MM.1S (cell line): Measurements from ENCODE around the gene PMPCA.

Experiments used
- DNase-seq: peaks from one replicate; pipeline ENCODE4 v3.0.0-alpha.2; 2015
- H2AFZ ChIP-seq: fragments of 300-600 bp; sonication (generic); 2 replicates; pipeline ENCODE4 v1.6.0; 2016; ENCODE audit warnings: antibody characterized with exemption, low read length
- H3F3A ChIP-seq: fragments of 300-600 bp; sonication (generic); 2 replicates; pipeline ENCODE4 v1.6.1; 2016; ENCODE audit warnings: mild to moderate bottlenecking, antibody characterized with exemption, low read length, moderate library complexity, mixed read lengths; ENCODE audit not compliant: insufficient read depth
- H3K27ac ChIP-seq: fragments of 300-600 bp; sonication (generic); 2 replicates; pipeline ENCODE4 v1.5.1; 2016; ENCODE audit warnings: mild to moderate bottlenecking, low read length
- H3K27me3 ChIP-seq: fragments of 300-600 bp; sonication (generic); replicated peaks from 2 replicates; pipeline ENCODE4 v1.6.0; 2016; ENCODE audit warnings: low read length; ENCODE audit not compliant: insufficient read depth
- H3K36me3 ChIP-seq: fragments of 300-600 bp; sonication (generic); replicated peaks from 2 replicates; pipeline ENCODE4 v1.6.1; 2016; ENCODE audit warnings: mild to moderate bottlenecking, low read length, mixed read lengths; ENCODE audit not compliant: insufficient read depth
- H3K4me1 ChIP-seq: fragments of 300-600 bp; sonication (generic); 2 replicates; pipeline ENCODE4 v1.6.1; 2016; ENCODE audit warnings: low read length, mixed read lengths
- H3K4me2 ChIP-seq: fragments of 300-600 bp; sonication (generic); 2 replicates; pipeline ENCODE4 v1.6.0; 2016; ENCODE audit warnings: low read depth, low read length
- H3K4me3 ChIP-seq: fragments of 300-600 bp; sonication (generic); 2 replicates; pipeline ENCODE4 v1.5.1; 2016; ENCODE audit warnings: low read length, mixed read lengths
- H3K79me2 ChIP-seq: fragments of 300-600 bp; sonication (generic); 2 replicates; pipeline ENCODE4 v1.6.1; 2016; ENCODE audit warnings: mixed run types, low read length, mixed read lengths
- H3K9ac ChIP-seq: fragments of 300-600 bp; sonication (generic); 2 replicates; pipeline ENCODE4 v1.6.1; 2016; ENCODE audit warnings: low read length, mixed read lengths
- H3K9me2 ChIP-seq: fragments of 300-600 bp; sonication (generic); replicated peaks from 2 replicates; pipeline ENCODE4 v1.6.1; 2016; ENCODE audit warnings: mild to moderate bottlenecking, low read length, mixed read lengths; ENCODE audit not compliant: insufficient read depth
- H3K9me3 ChIP-seq: fragments of 300-600 bp; sonication (generic); replicated peaks from 2 replicates; pipeline ENCODE4 v1.6.1; 2016; ENCODE audit warnings: mild to moderate bottlenecking, low read length, mixed read lengths; ENCODE audit not compliant: insufficient read depth
- H4K20me1 ChIP-seq: fragments of 300-600 bp; sonication (generic); 2 replicates; pipeline ENCODE4 v1.6.1; 2016; ENCODE audit warnings: mild to moderate bottlenecking, low read length, moderate library complexity, mixed read lengths; ENCODE audit not compliant: insufficient read depth
- CTCF ChIP-seq: fragments of 300-600 bp; sonication (generic); IDR thresholded peaks from 2 replicates; pipeline ENCODE4 v1.5.1; 2016; ENCODE audit warnings: antibody characterized with exemption, low read length, mixed read lengths
- EZH2 ChIP-seq: fragments of 300-600 bp; sonication (generic); optimal IDR thresholded peaks from 2 replicates; pipeline ENCODE3; 2017; ENCODE audit warnings: low read depth, mild to moderate bottlenecking, antibody characterized with exemption, low read length, mixed read lengths
- EZH2phosphoT487 ChIP-seq: fragments of 300-600 bp; sonication (generic); IDR thresholded peaks from 2 replicates; pipeline ENCODE4 v1.6.1; 2018; ENCODE audit warnings: antibody characterized with exemption, low read length

PMPCA gene

GRCh38 chr9:136381966-136382513, 28.4 kb upstream of the PMPCA start:
- no peak overlapping the region for H3K9ac ChIP-seq
- no peak overlapping the region for H3K4me3 ChIP-seq
- no peaks in the 10 kb centered on the region for H3K9me3 ChIP-seq
- no peak for DNase-seq
- H4K20me1 ChIP-seq: no peaks in the 10 kb centered on the region
- no peaks in the 10 kb centered on the region for H3K79me2 ChIP-seq
- no peaks in the 10 kb centered on the region for H3K36me3 ChIP-seq
- no peak for TF ChIP-seq EZH2
- no peak for TF ChIP-seq EZH2phosphoT487
- TF ChIP-seq CTCF: no peak
- H3K27me3 ChIP-seq: no peaks in the 10 kb centered on the region
- H3K4me1 ChIP-seq: no peaks in the 10 kb centered on the region
- H3F3A ChIP-seq: no peaks in the 10 kb centered on the region
- no peaks in the 10 kb centered on the region for H3K9me2 ChIP-seq
- H3K27ac ChIP-seq: no peak overlapping the region
- H2AFZ ChIP-seq: no peak overlapping the region
- H3K4me2 ChIP-seq: no peak overlapping the region

GRCh38 chr9:136383436-136383835, 27.0 kb upstream of the PMPCA start:
- H3K27ac ChIP-seq: no peak overlapping the region
- no peaks in the 10 kb centered on the region for H3K27me3 ChIP-seq
- no peaks in the 10 kb centered on the region for H3F3A ChIP-seq
- no peaks in the 10 kb centered on the region for H3K9me3 ChIP-seq
- H3K9ac ChIP-seq: no peak overlapping the region
- DNase-seq: no peak
- no peaks in the 10 kb centered on the region for H3K36me3 ChIP-seq
- no peaks in the 10 kb centered on the region for H4K20me1 ChIP-seq
- H3K4me3 ChIP-seq: no peak overlapping the region
- TF ChIP-seq EZH2: no peak
- TF ChIP-seq CTCF: no peak
- no peak for TF ChIP-seq EZH2phosphoT487
- H2AFZ ChIP-seq: no peak overlapping the region
- H3K4me2 ChIP-seq: no peak overlapping the region
- no peaks in the 10 kb centered on the region for H3K9me2 ChIP-seq
- H3K79me2 ChIP-seq: no peaks in the 10 kb centered on the region
- H3K4me1 ChIP-seq: no peaks in the 10 kb centered on the region

GRCh38 chr9:136385015-136385414, 25.4 kb upstream of the PMPCA start:
- Histone ChIP-seq H3K27ac (no peak overlapping the region), H3K4me1 (no peaks in the 10 kb centered on the region), H3K27me3 (no peaks in the 10 kb centered on the region), H3K4me3 (no peak overlapping the region), H4K20me1 (no peaks in the 10 kb centered on the region), H3K9ac (no peak overlapping the region), H3F3A (no peaks in the 10 kb centered on the region), H3K36me3 (no peaks in the 10 kb centered on the region), H2AFZ (no peak overlapping the region), H3K79me2 (no peaks in the 10 kb centered on the region), H3K9me2 (no peaks in the 10 kb centered on the region), H3K9me3 (no peaks in the 10 kb centered on the region), H3K4me2 (no peak overlapping the region)
- no peak for DNase-seq
- no peak for TF ChIP-seq EZH2
- no peak for TF ChIP-seq CTCF
- TF ChIP-seq EZH2phosphoT487: no peak
